DMS53 treated with DMSO at 0.1 percent for 48 hours (cell line): ENCODE data around the gene FHAD1.

Experiments
- DNase-seq: peaks from one replicate; lab custom pipeline; 2025; ENCODE audit not compliant: unreplicated experiment; lab: John Stamatoyannopoulos, UW

Gene FHAD1

GRCh38 chr1:15245593-15246360 lies 1.2 kb upstream of the FHAD1 start:
- DNase-seq = no peak

GRCh38 chr1:15248216-15248615 lies 1.2 kb downstream of the FHAD1 start:
- DNase-seq = no peak

- DNase-seq = no peak
These were observed 2.1 kb downstream of the FHAD1 start for GRCh38 chr1:15249081-15249480.

- DNase-seq = no peak
These were observed 5.1 kb downstream of the FHAD1 start for GRCh38 chr1:15251857-15252835.

- DNase-seq = no peak
These were observed 7.5 kb downstream of the FHAD1 start for GRCh38 chr1:15254559-15254958.

GRCh38 chr1:15255582-15256149 lies 8.6 kb downstream of the FHAD1 start:
- no peak for DNase-seq

- DNase-seq = no peak
These were observed 9.6 kb downstream of the FHAD1 start for GRCh38 chr1:15256584-15256983.

- no peak for DNase-seq
These were observed 10.3 kb downstream of the FHAD1 start for GRCh38 chr1:15257309-15257708.

- DNase-seq = no peak
These were observed 12.0 kb downstream of the FHAD1 start for GRCh38 chr1:15258833-15259621.

- DNase-seq = no peak
These were observed 12.6 kb downstream of the FHAD1 start for GRCh38 chr1:15259622-15260007.

GRCh38 chr1:15260418-15261154 lies 13.6 kb downstream of the FHAD1 start:
- no peak for DNase-seq

GRCh38 chr1:15261155-15262002 lies 14.4 kb downstream of the FHAD1 start:
- peak; percentile 50 for DNase-seq

GRCh38 chr1:15262003-15262377 lies 15.0 kb downstream of the FHAD1 start:
- DNase-seq = no peak

GRCh38 chr1:15262706-15263105 lies 15.7 kb downstream of the FHAD1 start:
- no peak for DNase-seq

GRCh38 chr1:15264769-15265168 lies 17.7 kb downstream of the FHAD1 start:
- DNase-seq = no peak

- no peak for DNase-seq
These were observed 24.2 kb downstream of the FHAD1 start for GRCh38 chr1:15271196-15271595.

- DNase-seq = peak; percentile 79
These were observed 25.2 kb downstream of the FHAD1 start for GRCh38 chr1:15272009-15272781.

GRCh38 chr1:15272782-15273127 lies 25.7 kb downstream of the FHAD1 start:
- DNase-seq = no peak

- no peak for DNase-seq
These were observed 26.3 kb downstream of the FHAD1 start for GRCh38 chr1:15273274-15273673.
